Neural cell (in vitro differentiated cells): ENCODE results near the gene GRIN1.

ENCODE experiments used
- EP300 ChIP-seq: fragments of 450-650 bp; conservative IDR thresholded peaks from 2 replicates; pipeline ENCODE4 v1.6.1; 2014; ENCODE audit warnings: antibody characterized with exemption, mild to moderate bottlenecking, moderate library complexity; ENCODE audit not compliant: poor library complexity, severe bottlenecking
- POLR2AphosphoS5 ChIP-seq: IDR thresholded peaks from 2 replicates; pipeline ENCODE4 v1.6.1; 2012
- SMC3 ChIP-seq: fragments of 450-650 bp; conservative IDR thresholded peaks from 2 replicates; pipeline ENCODE4 v1.6.1; 2014; ENCODE audit warnings: antibody characterized with exemption, mild to moderate bottlenecking, moderate library complexity; ENCODE audit not compliant: poor library complexity
- TAF1 ChIP-seq: IDR thresholded peaks from 2 replicates; pipeline ENCODE4 v1.6.1; 2012; ENCODE audit warnings: low read depth
- TF ChIP-seq, protein P1 (sequence below): fragments of 450-650 bp; IDR thresholded peaks from 2 replicates; pipeline ENCODE4 v1.5.1; 2014; ENCODE audit warnings: antibody characterized with exemption, mild to moderate bottlenecking, moderate library complexity; ENCODE audit not compliant: poor library complexity, severe bottlenecking
- TF ChIP-seq, protein P2 (sequence below): IDR thresholded peaks from 2 replicates; pipeline ENCODE4 v1.6.1; 2012; ENCODE audit warnings: borderline replicate concordance

DNA sequence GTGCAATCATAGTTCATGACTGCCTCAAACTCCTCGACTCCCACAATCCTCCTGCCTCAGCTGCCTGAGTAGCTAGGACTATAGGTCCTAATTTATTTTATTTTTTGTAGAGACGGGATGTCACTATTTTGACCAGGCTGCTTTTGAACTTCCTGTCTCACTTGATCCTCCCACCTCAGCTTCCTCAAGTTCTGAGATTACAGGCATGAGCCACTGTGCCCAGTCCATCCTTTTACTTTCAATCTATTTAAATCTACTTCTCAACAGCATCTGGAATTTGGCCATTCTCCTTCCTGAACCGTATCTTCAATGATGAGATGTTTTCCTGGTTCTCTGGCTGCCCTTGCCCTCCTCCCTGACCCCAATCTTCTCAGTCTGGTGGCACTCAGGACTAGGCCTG, 12.2 kb upstream of the GRIN1 start:
- no peak for TF ChIP-seq TAF1
- TF ChIP-seq, protein P1, sequence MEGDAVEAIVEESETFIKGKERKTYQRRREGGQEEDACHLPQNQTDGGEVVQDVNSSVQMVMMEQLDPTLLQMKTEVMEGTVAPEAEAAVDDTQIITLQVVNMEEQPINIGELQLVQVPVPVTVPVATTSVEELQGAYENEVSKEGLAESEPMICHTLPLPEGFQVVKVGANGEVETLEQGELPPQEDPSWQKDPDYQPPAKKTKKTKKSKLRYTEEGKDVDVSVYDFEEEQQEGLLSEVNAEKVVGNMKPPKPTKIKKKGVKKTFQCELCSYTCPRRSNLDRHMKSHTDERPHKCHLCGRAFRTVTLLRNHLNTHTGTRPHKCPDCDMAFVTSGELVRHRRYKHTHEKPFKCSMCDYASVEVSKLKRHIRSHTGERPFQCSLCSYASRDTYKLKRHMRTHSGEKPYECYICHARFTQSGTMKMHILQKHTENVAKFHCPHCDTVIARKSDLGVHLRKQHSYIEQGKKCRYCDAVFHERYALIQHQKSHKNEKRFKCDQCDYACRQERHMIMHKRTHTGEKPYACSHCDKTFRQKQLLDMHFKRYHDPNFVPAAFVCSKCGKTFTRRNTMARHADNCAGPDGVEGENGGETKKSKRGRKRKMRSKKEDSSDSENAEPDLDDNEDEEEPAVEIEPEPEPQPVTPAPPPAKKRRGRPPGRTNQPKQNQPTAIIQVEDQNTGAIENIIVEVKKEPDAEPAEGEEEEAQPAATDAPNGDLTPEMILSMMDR: no peak
- TF ChIP-seq POLR2AphosphoS5: no peak
- no peak for TF ChIP-seq SMC3
- TF ChIP-seq EP300: no peak
- TF ChIP-seq, protein P2, sequence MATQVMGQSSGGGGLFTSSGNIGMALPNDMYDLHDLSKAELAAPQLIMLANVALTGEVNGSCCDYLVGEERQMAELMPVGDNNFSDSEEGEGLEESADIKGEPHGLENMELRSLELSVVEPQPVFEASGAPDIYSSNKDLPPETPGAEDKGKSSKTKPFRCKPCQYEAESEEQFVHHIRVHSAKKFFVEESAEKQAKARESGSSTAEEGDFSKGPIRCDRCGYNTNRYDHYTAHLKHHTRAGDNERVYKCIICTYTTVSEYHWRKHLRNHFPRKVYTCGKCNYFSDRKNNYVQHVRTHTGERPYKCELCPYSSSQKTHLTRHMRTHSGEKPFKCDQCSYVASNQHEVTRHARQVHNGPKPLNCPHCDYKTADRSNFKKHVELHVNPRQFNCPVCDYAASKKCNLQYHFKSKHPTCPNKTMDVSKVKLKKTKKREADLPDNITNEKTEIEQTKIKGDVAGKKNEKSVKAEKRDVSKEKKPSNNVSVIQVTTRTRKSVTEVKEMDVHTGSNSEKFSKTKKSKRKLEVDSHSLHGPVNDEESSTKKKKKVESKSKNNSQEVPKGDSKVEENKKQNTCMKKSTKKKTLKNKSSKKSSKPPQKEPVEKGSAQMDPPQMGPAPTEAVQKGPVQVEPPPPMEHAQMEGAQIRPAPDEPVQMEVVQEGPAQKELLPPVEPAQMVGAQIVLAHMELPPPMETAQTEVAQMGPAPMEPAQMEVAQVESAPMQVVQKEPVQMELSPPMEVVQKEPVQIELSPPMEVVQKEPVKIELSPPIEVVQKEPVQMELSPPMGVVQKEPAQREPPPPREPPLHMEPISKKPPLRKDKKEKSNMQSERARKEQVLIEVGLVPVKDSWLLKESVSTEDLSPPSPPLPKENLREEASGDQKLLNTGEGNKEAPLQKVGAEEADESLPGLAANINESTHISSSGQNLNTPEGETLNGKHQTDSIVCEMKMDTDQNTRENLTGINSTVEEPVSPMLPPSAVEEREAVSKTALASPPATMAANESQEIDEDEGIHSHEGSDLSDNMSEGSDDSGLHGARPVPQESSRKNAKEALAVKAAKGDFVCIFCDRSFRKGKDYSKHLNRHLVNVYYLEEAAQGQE: no peak
